Measurements from ENCODE around the gene DCTN2. TPM values are rescaled to one million over a fixed set of nuclear protein-coding genes. Genes with fewer than 3 reads are reported as not detected.

Gene DCTN2
- polyA plus RNA-seq, 4 donors: 112 to 224 (median 145) TPM

GRCh38 chr12:57558864-57559263 lies 11.9 kb upstream of the DCTN2 start:
- FAIRE-seq: no peak
- Histone ChIP-seq H3K9me3 (ENCODE audit: control insufficient read depth in 2 of 2, insufficient read depth in 1 of 2, low read depth in 1 of 2, low read length in 1 of 2) (no peaks in the 10 kb centered on the region), H3K36me3 (ENCODE audit: control insufficient read depth in 3 of 3, insufficient read depth in 2 of 3, low read depth in 1 of 3, low read length in 3 of 3) (no peaks in the 10 kb centered on the region), H3K27me3 (ENCODE audit: control insufficient read depth in 3 of 3, insufficient read depth in 3 of 3, low read length in 3 of 3) (peaks cover 0 to 21% (median 0%) of the 10 kb centered on the region in 3 donors), H3K27ac (ENCODE audit: low read depth in 1 of 3, low read length in 2 of 3) (no peak overlapping the region), H3K4me1 (ENCODE audit: control insufficient read depth in 3 of 3, insufficient read depth in 2 of 3, low read depth in 1 of 3, low read length in 2 of 3) (no peaks in the 10 kb centered on the region), H3K4me3 (ENCODE audit: low read depth in 1 of 3, low read length in 3 of 3) (no peak overlapping the region)
- DNase-seq: no peak
- 74 to 83% (median 82%) methylated on average over 4 of the region's 4 CpGs for WGBS, 3 donors

DNA sequence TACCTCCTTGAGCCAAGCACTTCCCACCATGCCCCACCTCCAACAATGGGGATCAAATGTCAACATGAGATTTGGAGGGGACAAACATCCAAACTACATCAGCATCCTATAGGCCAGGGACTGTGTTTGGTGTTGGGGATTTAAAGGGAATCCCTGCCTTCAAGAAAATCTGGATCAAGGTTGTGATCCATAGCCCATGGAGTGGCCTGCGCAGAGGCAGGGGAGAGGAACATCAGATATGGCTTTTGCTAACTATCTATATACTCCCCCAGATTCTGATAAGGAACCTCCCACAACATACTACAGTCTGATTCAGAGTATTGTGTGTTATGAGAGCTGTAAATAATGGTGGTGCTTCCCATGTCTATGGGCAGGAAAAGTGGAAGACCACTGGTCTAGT lies 7.9 kb upstream of the DCTN2 start:
- Histone ChIP-seq H3K4me3 (ENCODE audit: low read depth in 1 of 3, low read length in 3 of 3) (no peak overlapping the region), H3K4me1 (ENCODE audit: control insufficient read depth in 3 of 3, insufficient read depth in 2 of 3, low read depth in 1 of 3, low read length in 2 of 3) (no peaks in the 10 kb centered on the region), H3K27me3 (ENCODE audit: control insufficient read depth in 3 of 3, insufficient read depth in 3 of 3, low read length in 3 of 3) (peaks cover 0 to 48% (median 3%) of the 10 kb centered on the region in 3 donors), H3K27ac (ENCODE audit: low read depth in 1 of 3, low read length in 2 of 3) (no peak overlapping the region), H3K9me3 (ENCODE audit: control insufficient read depth in 2 of 2, insufficient read depth in 1 of 2, low read depth in 1 of 2, low read length in 1 of 2) (no peaks in the 10 kb centered on the region), H3K36me3 (ENCODE audit: control insufficient read depth in 3 of 3, insufficient read depth in 2 of 3, low read depth in 1 of 3, low read length in 3 of 3) (no peaks in the 10 kb centered on the region)
- WGBS, 3 donors: 92 to 100% (median 100%) methylated on average over 1 of the region's 1 CpG
- FAIRE-seq (no peak), DNase-seq (no peak)

DNA sequence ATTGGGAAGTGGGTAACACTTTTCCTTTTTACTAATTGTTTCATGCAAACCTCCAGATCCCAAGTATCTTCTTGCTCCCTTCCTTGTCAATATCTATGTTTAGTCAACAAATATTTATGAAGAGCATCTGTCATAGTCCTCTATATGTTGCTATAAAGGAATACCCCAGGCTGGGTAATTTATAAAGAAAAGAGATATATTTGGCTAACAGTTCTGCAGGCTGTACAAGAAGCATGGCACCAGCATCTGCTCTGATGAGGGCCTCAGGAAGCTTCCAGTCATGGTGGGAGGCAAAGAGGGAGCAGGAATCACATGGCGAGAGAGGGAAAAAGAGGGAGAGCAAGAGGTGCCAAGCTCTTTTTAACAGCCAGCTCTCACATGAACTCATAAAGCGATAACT lies 7.5 kb upstream of the DCTN2 start:
- DNase-seq (no peak), FAIRE-seq (no peak)
- WGBS, 3 donors: 90 to 94% (median 92%) methylated on average over 2 of the region's 2 CpGs

DNA sequence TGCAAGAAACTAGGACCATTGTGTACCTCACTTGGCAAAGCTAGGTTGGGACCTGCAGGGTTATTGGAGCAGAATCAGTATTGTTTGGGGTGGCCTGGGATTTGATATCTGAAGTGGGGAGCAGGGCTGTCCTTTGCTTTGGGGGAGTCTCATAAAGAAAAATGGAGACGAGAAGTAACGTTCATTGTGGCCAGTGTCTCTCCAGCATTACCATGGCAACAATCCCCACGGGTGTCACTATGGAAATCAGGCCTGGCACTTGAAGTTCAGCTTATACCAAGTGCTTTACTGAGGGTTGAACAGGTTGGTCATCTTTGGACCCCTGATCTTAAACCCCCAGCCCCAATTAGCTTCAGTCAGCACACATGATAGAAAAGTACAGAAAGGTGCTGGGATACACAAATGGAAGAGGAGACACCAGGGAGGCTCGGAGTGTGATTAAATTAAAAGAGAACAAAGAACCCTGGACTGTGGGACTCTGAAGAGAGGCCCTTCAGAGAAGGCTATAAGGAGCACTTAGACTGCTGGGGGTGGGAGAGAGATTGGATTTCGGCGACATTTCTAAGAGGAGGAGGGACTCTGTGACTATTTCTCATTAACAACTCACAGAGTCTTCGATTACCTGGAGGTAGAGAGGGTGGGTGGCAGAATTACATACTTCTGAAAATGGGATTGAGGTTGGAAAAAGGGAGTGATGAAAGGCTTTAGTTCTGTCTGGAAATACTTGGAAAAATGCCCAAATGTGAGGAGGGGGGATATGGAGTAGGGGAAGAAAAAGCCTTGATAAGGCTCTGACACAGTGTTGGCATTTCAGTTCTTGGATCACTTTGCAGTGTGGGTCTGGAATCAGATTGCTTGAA lies 6.6 kb upstream of the DCTN2 start:
- no peaks in the 10 kb centered on the region for H3K9me3 ChIP-seq (ENCODE audit: control insufficient read depth in 2 of 2, insufficient read depth in 1 of 2, low read depth in 1 of 2, low read length in 1 of 2)
- H3K27me3 ChIP-seq (ENCODE audit: control insufficient read depth in 3 of 3, insufficient read depth in 3 of 3, low read length in 3 of 3): peaks cover 0 to 61% (median 6%) of the 10 kb centered on the region in 3 donors
- whole genome bisulfite sequencing, 3 donors: 60 to 67% (median 63%) methylated on average over 7 of the region's 7 CpGs
- H3K27ac ChIP-seq (ENCODE audit: low read depth in 1 of 3, low read length in 2 of 3): no peak overlapping the region
- FAIRE-seq (no peak), DNase-seq (no peak)
- no peaks in the 10 kb centered on the region for H3K4me1 ChIP-seq (ENCODE audit: control insufficient read depth in 3 of 3, insufficient read depth in 2 of 3, low read depth in 1 of 3, low read length in 2 of 3)
- no peak overlapping the region for H3K4me3 ChIP-seq (ENCODE audit: low read depth in 1 of 3, low read length in 3 of 3)
- H3K36me3 ChIP-seq (ENCODE audit: control insufficient read depth in 3 of 3, insufficient read depth in 2 of 3, low read depth in 1 of 3, low read length in 3 of 3): no peaks in the 10 kb centered on the region

More for the DNA sequence above, 7.5 kb upstream of the DCTN2 start:
- H3K4me1 ChIP-seq (ENCODE audit: control insufficient read depth in 3 of 3, insufficient read depth in 2 of 3, low read depth in 1 of 3, low read length in 2 of 3): no peaks in the 10 kb centered on the region
- no peak overlapping the region for H3K27ac ChIP-seq (ENCODE audit: low read depth in 1 of 3, low read length in 2 of 3)
- H3K36me3 ChIP-seq (ENCODE audit: control insufficient read depth in 3 of 3, insufficient read depth in 2 of 3, low read depth in 1 of 3, low read length in 3 of 3): no peaks in the 10 kb centered on the region
- H3K27me3 ChIP-seq (ENCODE audit: control insufficient read depth in 3 of 3, insufficient read depth in 3 of 3, low read length in 3 of 3): peaks cover 0 to 53% (median 3%) of the 10 kb centered on the region in 3 donors
- H3K4me3 ChIP-seq (ENCODE audit: low read depth in 1 of 3, low read length in 3 of 3): no peak overlapping the region
- no peaks in the 10 kb centered on the region for H3K9me3 ChIP-seq (ENCODE audit: control insufficient read depth in 2 of 2, insufficient read depth in 1 of 2, low read depth in 1 of 2, low read length in 1 of 2)

GRCh38 chr12:57552835-57553313 lies 5.9 kb upstream of the DCTN2 start:
- DNase-seq (no peak), FAIRE-seq (no peak)
- no peaks in the 10 kb centered on the region for H3K9me3 ChIP-seq (ENCODE audit: control insufficient read depth in 2 of 2, insufficient read depth in 1 of 2, low read depth in 1 of 2, low read length in 1 of 2)
- no peaks in the 10 kb centered on the region for H3K4me1 ChIP-seq (ENCODE audit: control insufficient read depth in 3 of 3, insufficient read depth in 2 of 3, low read depth in 1 of 3, low read length in 2 of 3)
- no peak overlapping the region for H3K27ac ChIP-seq (ENCODE audit: low read depth in 1 of 3, low read length in 2 of 3)
- H3K27me3 ChIP-seq (ENCODE audit: control insufficient read depth in 3 of 3, insufficient read depth in 3 of 3, low read length in 3 of 3): peaks cover 0 to 66% (median 6%) of the 10 kb centered on the region in 3 donors
- H3K36me3 ChIP-seq (ENCODE audit: control insufficient read depth in 3 of 3, insufficient read depth in 2 of 3, low read depth in 1 of 3, low read length in 3 of 3): no peaks in the 10 kb centered on the region
- no peak overlapping the region for H3K4me3 ChIP-seq (ENCODE audit: low read depth in 1 of 3, low read length in 3 of 3)
- 58 to 67% (median 60%) methylated on average over 6 of the region's 6 CpGs for WGBS, 3 donors

GRCh38 chr12:57552306-57552651 lies 5.3 kb upstream of the DCTN2 start:
- 64 to 86% (median 73%) methylated on average over 2 of the region's 2 CpGs for WGBS, 3 donors
- Histone ChIP-seq H3K27ac (ENCODE audit: low read depth in 1 of 3, low read length in 2 of 3) (no peak overlapping the region), H3K9me3 (ENCODE audit: control insufficient read depth in 2 of 2, insufficient read depth in 1 of 2, low read depth in 1 of 2, low read length in 1 of 2) (no peaks in the 10 kb centered on the region), H3K4me3 (ENCODE audit: low read depth in 1 of 3, low read length in 3 of 3) (no peak overlapping the region), H3K4me1 (ENCODE audit: control insufficient read depth in 3 of 3, insufficient read depth in 2 of 3, low read depth in 1 of 3, low read length in 2 of 3) (no peaks in the 10 kb centered on the region), H3K27me3 (ENCODE audit: control insufficient read depth in 3 of 3, insufficient read depth in 3 of 3, low read length in 3 of 3) (peaks cover 0 to 66% (median 6%) of the 10 kb centered on the region in 3 donors), H3K36me3 (ENCODE audit: control insufficient read depth in 3 of 3, insufficient read depth in 2 of 3, low read depth in 1 of 3, low read length in 3 of 3) (no peaks in the 10 kb centered on the region)
- no peak for DNase-seq
- FAIRE-seq: no peak

DNA sequence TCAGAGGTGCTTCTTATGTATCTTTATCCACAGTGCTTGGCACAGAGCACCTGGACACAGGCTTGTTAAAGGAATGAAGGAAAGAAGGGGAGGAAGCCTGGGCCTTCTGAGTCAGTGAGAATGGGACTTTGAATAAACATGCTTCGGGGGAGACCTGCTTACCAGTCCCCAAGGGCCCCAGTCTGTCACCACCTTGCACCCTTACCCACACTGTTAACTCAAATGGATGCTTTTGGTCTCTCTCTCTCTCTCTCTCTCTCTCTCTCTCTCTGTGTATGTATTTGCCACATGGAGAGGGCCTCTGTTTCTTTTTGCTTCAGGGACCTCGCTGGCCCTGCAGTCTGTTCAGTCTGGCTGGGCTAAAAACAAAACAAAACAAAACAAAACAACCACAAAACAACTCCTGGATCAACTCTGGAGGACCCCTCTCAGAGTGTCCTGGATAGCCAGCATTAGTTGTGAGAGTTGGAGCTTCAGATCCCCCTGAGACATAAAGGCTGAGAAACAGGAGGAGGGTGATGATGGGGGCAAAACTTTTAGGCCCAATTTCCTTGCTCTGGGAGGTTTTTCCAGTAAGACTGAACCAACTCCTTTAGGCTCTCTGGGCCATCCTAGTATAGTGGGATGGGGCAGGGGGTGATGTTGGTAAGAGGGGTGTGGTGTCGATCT lies 4.8 kb upstream of the DCTN2 start:
- WGBS, 3 donors: 72 to 79% (median 77%) methylated on average over 3 of the region's 3 CpGs
- Histone ChIP-seq H3K27me3 (ENCODE audit: control insufficient read depth in 3 of 3, insufficient read depth in 3 of 3, low read length in 3 of 3) (peaks cover 0 to 66% (median 6%) of the 10 kb centered on the region in 3 donors), H3K27ac (ENCODE audit: low read depth in 1 of 3, low read length in 2 of 3) (no peak overlapping the region)

GRCh38 chr12:57550641-57551549 lies 3.9 kb upstream of the DCTN2 start:
- H3K4me3 ChIP-seq (ENCODE audit: low read depth in 1 of 3, low read length in 3 of 3): peak overlapping the region in 1 of 3 donors; percentile 34
- WGBS, 3 donors: 63 to 80% (median 74%) methylated on average over 7 of the region's 7 CpGs

More for the DNA sequence above, 4.8 kb upstream of the DCTN2 start:
- Histone ChIP-seq H3K36me3 (ENCODE audit: control insufficient read depth in 3 of 3, insufficient read depth in 2 of 3, low read depth in 1 of 3, low read length in 3 of 3) (no peaks in the 10 kb centered on the region), H3K4me1 (ENCODE audit: control insufficient read depth in 3 of 3, insufficient read depth in 2 of 3, low read depth in 1 of 3, low read length in 2 of 3) (no peaks in the 10 kb centered on the region), H3K9me3 (ENCODE audit: control insufficient read depth in 2 of 2, insufficient read depth in 1 of 2, low read depth in 1 of 2, low read length in 1 of 2) (no peaks in the 10 kb centered on the region), H3K4me3 (ENCODE audit: low read depth in 1 of 3, low read length in 3 of 3) (no peak overlapping the region)
- no peak for FAIRE-seq
- DNase-seq: no peak

More at GRCh38 chr12:57550641-57551549, 3.9 kb upstream of the DCTN2 start:
- FAIRE-seq (no peak), DNase-seq (no peak)
- Histone ChIP-seq H3K27ac (ENCODE audit: low read depth in 1 of 3, low read length in 2 of 3) (no peak overlapping the region), H3K27me3 (ENCODE audit: control insufficient read depth in 3 of 3, insufficient read depth in 3 of 3, low read length in 3 of 3) (peaks cover 0 to 66% (median 6%) of the 10 kb centered on the region in 3 donors), H3K36me3 (ENCODE audit: control insufficient read depth in 3 of 3, insufficient read depth in 2 of 3, low read depth in 1 of 3, low read length in 3 of 3) (no peaks in the 10 kb centered on the region), H3K4me1 (ENCODE audit: control insufficient read depth in 3 of 3, insufficient read depth in 2 of 3, low read depth in 1 of 3, low read length in 2 of 3) (peaks cover 0 to 6% (median 2%) of the 10 kb centered on the region in 3 donors), H3K9me3 (ENCODE audit: control insufficient read depth in 2 of 2, insufficient read depth in 1 of 2, low read depth in 1 of 2, low read length in 1 of 2) (no peaks in the 10 kb centered on the region)

All from small intestine (tissue), 7 donors.